Spleen (tissue), 11 donors: ENCODE measurements around the gene PDCD4. TPM values are rescaled to one million over a fixed set of nuclear protein-coding genes. Genes with fewer than 3 reads are reported as not detected.

Experiments
- DNase-seq: peaks from one replicate; pipeline ENCODE4 v3.0.0-alpha.2; 2020
- H3K27ac ChIP-seq, 8 donors: fragments of 200-600 bp; sonication (generic) in 7 of 8; 1 replicate in 4 of 8; 2 replicates in 4 of 8; pipeline versions ENCODE4 v1.5.0 to v1.8.0; 2016 to 2021; ENCODE audit warnings: inconsistent platforms in 4 of 8, mild to moderate bottlenecking in 4 of 8, moderate library complexity in 1 of 8
- H3K27me3 ChIP-seq, 7 donors: fragments of 200-600 bp; sonication (generic) in 6 of 7; replicated peaks in 1 of 7; 1 replicate in 4 of 7; 2 replicates in 3 of 7; pipeline versions ENCODE4 v1.5.0 to v1.8.0; 2016 to 2021; ENCODE audit warnings: inconsistent platforms in 3 of 7, mild to moderate bottlenecking in 1 of 7
- H3K36me3 ChIP-seq, 6 donors: fragments of 200-600 bp; sonication (generic) in 5 of 6; 1 replicate in 4 of 6; 2 replicates in 2 of 6; pipeline versions ENCODE4 v1.5.0 to v1.8.0; 2016 to 2021; ENCODE audit warnings: inconsistent platforms in 2 of 6
- H3K4me1 ChIP-seq, 6 donors: fragments of 200-600 bp; sonication (generic) in 5 of 6; 1 replicate in 3 of 6; 2 replicates in 3 of 6; pipeline versions ENCODE4 v1.5.0 to v1.8.0; 2016 to 2021; ENCODE audit warnings: inconsistent platforms in 3 of 6
- H3K4me3 ChIP-seq, 8 donors: fragments of 200-600 bp; sonication (generic) in 7 of 8; 1 replicate in 4 of 8; 2 replicates in 4 of 8; pipeline versions ENCODE4 v1.5.0 to v1.8.0; 2016 to 2021; ENCODE audit warnings: inconsistent platforms in 4 of 8, mild to moderate bottlenecking in 4 of 8, moderate library complexity in 2 of 8
- H3K9me3 ChIP-seq, 8 donors: fragments of 200-600 bp; sonication (generic) in 7 of 8; 1 replicate in 4 of 8; 2 replicates in 4 of 8; pipeline versions ENCODE4 v1.5.0 to v1.8.0; 2016 to 2021; ENCODE audit warnings: inconsistent platforms in 4 of 8
- POLR2A ChIP-seq, 3 donors: fragments of 450-650 bp; IDR thresholded peaks; one replicate each; pipeline ENCODE4 v1.5.1; 2017; ENCODE audit warnings: antibody characterized with exemption in 3 of 3, mild to moderate bottlenecking in 1 of 3
- POLR2AphosphoS5 ChIP-seq, 3 donors: sonication (generic); formaldehyde crosslinking; IDR thresholded peaks; one replicate each; pipeline ENCODE4 v1.5.1; 2017; ENCODE audit warnings: antibody characterized with exemption in 3 of 3
- WGBS, 5 donors: extraction: QIAGEN DNeasy Blood & Tissue Kit in 3 of 5; methylation state at CpG; one replicate each; pipeline versions ENCODE4 v1.1.5 to v1.1.7; 2013 to 2018; 5-methylcytosine and 5-hydroxymethylcytosine counted together
- intact Hi-C: fragments of 100-400 bp; cut with DNase I; formaldehyde crosslinking; loops from one replicate; pipeline ENCODE4 v1.15.0; 2023; ENCODE audit warnings: low total_unique reads
- polyA plus RNA-seq, 3 donors: library from polyadenylated mRNA; stranded (reverse); fragments of 200-250 nt; gene quantifications; one replicate each; pipeline ENCODE4 v1.2.1, GENCODE V29; 2013
- total RNA-seq, 7 donors: library from RNA; depleted of rRNA in 3 of 7; stranded (reverse); fragments of >200 nt in 3 of 7; fragmentation: NEBNext Ultra II Directional in 4 of 7; extraction: Animal tissue kit (Norgen Biotek cat#: 25700) in 4 of 7; gene quantifications; one replicate each; pipeline versions ENCODE4 v1.1.0 to v1.2.1, GENCODE V29; 2016 to 2021
- TF ChIP-seq, protein P1 (sequence below), 11 experiments: fragments of 200-600 bp in 7 of 11; fragments of 450-650 bp in 4 of 11; sonication (generic) in 4 of 11; IDR thresholded peaks in 8 of 11; conservative IDR thresholded peaks in 3 of 11; 1 replicate in 7 of 11; 2 replicates in 4 of 11; pipeline versions ENCODE4 v1.4.0 to v1.8.0; 2016 to 2021; ENCODE audit warnings: antibody characterized with exemption in 11 of 11, inconsistent platforms in 4 of 11, mild to moderate bottlenecking in 1 of 11
- donor health status: healthy with polysubstance abuse.
- donor health status: DM: no; HTN: no; CAD: no; lungs with moderate emphysema.
- donor health status: DM: no; HTN: no; CAD: no.
- donor health status: Bipolar disorder and iron deficiency.
- donor health status: healthy.
- donor health status: DM: no; HTN: no; CAD: no.
- donor health status: DM: yes; HTN: yes; CAD: no.

Gene PDCD4
- total and polyA plus RNA-seq, 10 donors: 121 to 204 (median 161) TPM

DNA sequence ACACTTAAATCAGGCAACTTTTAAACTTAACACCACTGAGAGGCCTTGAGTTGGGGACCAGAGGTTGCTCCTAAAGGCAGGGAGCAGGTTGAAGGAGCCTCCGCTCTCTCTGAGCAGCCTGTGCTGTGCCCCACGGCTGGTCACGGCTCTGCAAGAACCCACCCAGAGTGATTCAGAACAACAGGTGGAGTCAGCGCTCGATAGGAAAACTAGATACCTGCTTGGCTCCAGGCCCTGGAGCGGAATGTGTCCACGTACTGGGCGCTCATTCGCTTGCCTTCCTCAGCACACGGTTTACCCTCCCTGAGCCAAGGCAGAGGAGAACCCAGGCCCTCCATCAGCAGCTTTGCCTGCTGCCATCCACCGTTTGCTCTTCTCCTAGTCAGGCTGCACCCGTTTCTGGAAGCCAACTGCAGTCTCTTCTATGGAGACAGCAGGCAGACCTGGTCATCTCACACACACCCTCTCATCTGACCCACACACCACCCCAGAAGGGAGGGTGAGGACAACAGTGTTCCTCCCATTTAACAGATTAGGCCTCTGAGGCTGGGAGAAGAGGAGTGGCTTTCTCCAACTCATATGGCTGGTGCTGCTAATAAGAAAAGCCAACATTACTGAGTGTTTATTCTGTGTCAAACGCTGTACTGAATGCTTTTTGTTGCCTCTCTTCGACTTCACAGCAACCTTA, 37.6 kb upstream of the PDCD4 start:
- DNase-seq: no peak
- no peaks in the 10 kb centered on the region for H3K9me3 ChIP-seq
- H3K36me3 ChIP-seq: no peaks in the 10 kb centered on the region
- no peak overlapping the region for H3K4me3 ChIP-seq
- peaks cover 11 to 63% (median 38%) of the 10 kb centered on the region in 6 donors for H3K4me1 ChIP-seq
- TF ChIP-seq POLR2AphosphoS5 (IDR thresholded peaks at IDR 0.05) (no peak), POLR2A (IDR thresholded peaks at IDR 0.05) (no peak)
- TF ChIP-seq, protein P1, sequence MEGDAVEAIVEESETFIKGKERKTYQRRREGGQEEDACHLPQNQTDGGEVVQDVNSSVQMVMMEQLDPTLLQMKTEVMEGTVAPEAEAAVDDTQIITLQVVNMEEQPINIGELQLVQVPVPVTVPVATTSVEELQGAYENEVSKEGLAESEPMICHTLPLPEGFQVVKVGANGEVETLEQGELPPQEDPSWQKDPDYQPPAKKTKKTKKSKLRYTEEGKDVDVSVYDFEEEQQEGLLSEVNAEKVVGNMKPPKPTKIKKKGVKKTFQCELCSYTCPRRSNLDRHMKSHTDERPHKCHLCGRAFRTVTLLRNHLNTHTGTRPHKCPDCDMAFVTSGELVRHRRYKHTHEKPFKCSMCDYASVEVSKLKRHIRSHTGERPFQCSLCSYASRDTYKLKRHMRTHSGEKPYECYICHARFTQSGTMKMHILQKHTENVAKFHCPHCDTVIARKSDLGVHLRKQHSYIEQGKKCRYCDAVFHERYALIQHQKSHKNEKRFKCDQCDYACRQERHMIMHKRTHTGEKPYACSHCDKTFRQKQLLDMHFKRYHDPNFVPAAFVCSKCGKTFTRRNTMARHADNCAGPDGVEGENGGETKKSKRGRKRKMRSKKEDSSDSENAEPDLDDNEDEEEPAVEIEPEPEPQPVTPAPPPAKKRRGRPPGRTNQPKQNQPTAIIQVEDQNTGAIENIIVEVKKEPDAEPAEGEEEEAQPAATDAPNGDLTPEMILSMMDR (IDR thresholded peaks at IDR 0.05 in 8 of 11, conservative IDR thresholded peaks at IDR 0.05 in 3 of 11): no peak
- H3K27me3 ChIP-seq: no peaks in the 10 kb centered on the region
- peak overlapping the region in 3 of 8 donors; percentile 12 to 19 (median 12) for H3K27ac ChIP-seq
- intact Hi-C loops: no loop called here
- WGBS, 5 donors: 93 to 96% (median 95%) methylated on average over 14 of the region's 14 CpGs

DNA sequence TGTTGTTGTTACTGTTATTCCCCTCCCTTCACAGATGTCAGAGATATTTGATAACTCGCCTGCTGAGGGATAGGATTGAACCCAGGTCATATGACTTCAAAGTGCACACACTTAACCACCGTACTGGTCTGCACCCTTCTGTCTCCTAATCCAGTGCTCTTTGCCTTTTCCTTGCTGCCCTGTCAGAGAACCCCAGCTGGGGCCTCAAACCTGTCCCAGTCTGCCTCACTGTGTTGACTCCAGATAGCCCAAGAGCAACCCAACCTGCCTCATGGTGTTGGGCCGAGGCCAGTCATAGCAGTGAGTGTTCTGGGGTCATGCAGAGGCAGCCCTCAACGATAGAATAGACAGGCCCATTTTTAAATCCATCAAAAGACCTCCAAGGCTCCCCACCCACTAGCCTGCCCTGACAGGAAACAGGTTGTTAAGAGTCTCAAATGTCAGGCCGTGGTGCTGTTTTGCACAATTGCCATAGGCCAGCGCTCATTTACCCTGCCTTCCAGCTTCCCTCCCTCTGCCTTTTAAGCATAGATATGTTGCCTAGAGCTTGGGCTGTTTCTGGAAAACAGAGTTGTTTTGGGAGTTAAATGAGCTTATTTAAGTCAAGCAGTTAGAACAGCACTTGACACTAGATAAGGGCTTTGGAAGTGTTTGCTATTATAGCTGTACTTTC, 37.0 kb upstream of the PDCD4 start:
- peak overlapping the region in 3 of 8 donors; percentile 12 to 19 (median 12) for H3K27ac ChIP-seq
- TF ChIP-seq POLR2AphosphoS5 (IDR thresholded peaks at IDR 0.05) (peak in 1 of 3 donors; percentile 23), POLR2A (IDR thresholded peaks at IDR 0.05) (no peak)
- TF ChIP-seq, protein P1 (IDR thresholded peaks at IDR 0.05 in 8 of 11, conservative IDR thresholded peaks at IDR 0.05 in 3 of 11): no peak

DNA sequence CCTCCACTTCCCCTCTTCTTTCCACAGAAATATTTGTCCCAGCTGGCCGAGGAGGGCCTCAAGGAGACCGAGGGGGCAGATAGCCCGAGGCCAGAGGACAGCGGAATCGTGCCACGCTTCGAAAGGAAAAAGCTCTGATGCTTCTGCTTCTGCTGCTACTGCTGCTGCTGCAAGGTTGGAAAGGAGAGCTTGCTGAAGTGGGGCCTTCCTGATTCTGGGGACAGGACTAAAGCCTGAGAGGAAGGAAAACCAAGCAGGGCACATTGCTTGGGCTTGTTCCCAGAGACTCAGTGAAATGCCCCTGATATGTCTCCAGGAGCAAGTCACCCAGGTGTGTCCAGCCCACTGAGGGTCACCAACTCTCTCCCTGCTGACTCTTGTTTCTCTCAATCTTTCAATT, 35.9 kb upstream of the PDCD4 start:
- 46 to 67% (median 55%) methylated on average over 7 of the region's 7 CpGs for WGBS, 5 donors
- TF ChIP-seq, protein P1 (IDR thresholded peaks at IDR 0.05 in 8 of 11, conservative IDR thresholded peaks at IDR 0.05 in 3 of 11): no peak
- TF ChIP-seq POLR2AphosphoS5 (IDR thresholded peaks at IDR 0.05) (peak in 1 of 3 donors; percentile 31), POLR2A (IDR thresholded peaks at IDR 0.05) (no peak)
- H3K27me3 ChIP-seq: no peaks in the 10 kb centered on the region
- peaks cover 11 to 52% (median 35%) of the 10 kb centered on the region in 6 donors for H3K4me1 ChIP-seq
- H3K4me3 ChIP-seq: no peak overlapping the region
- no peak for DNase-seq
- intact Hi-C loops: no loop called here
- no peaks in the 10 kb centered on the region for H3K9me3 ChIP-seq
- peak overlapping the region in 2 of 8 donors; percentile 19 to 34 for H3K27ac ChIP-seq
- H3K36me3 ChIP-seq: no peaks in the 10 kb centered on the region

More for the DNA sequence above, 37.0 kb upstream of the PDCD4 start:
- intact Hi-C loops: no loop called here
- Histone ChIP-seq H3K9me3 (no peaks in the 10 kb centered on the region), H3K4me1 (peaks cover 11 to 56% (median 38%) of the 10 kb centered on the region in 6 donors), H3K36me3 (no peaks in the 10 kb centered on the region), H3K27me3 (no peaks in the 10 kb centered on the region), H3K4me3 (no peak overlapping the region)
- no peak for DNase-seq
- WGBS, 5 donors: 40 to 58% (median 47%) methylated on average over 6 of the region's 6 CpGs

DNA sequence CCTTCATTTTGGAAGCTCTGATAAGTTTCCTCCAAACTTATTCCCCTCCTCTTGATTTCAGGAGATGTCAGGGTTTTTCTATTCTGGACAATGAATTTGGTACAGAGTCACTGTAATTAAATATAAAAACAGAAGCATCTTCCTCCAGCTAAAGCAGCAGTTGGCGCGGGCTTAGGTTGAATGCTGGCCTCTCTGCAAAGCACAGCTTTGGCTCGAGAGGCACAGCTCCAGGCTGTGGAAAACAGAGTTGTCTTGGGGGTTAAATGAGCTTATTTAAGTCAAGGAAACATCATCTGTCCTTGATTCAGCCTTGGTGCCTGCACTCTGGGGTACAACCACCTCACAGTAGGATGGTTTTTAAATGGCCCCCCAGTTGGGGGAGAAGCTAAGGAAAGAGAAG, 35.0 kb upstream of the PDCD4 start:
- H3K4me3 ChIP-seq: no peak overlapping the region
- intact Hi-C loops: no loop called here
- no peaks in the 10 kb centered on the region for H3K36me3 ChIP-seq
- DNase-seq: no peak
- H3K27ac ChIP-seq: peak overlapping the region in 1 of 8 donors; percentile 34
- H3K4me1 ChIP-seq: peaks cover 11 to 61% (median 38%) of the 10 kb centered on the region in 6 donors
- no peaks in the 10 kb centered on the region for H3K9me3 ChIP-seq
- 93 to 100% (median 99%) methylated on average over 3 of the region's 3 CpGs for WGBS, 5 donors
- H3K27me3 ChIP-seq: no peaks in the 10 kb centered on the region
- TF ChIP-seq, protein P1 (IDR thresholded peaks at IDR 0.05 in 8 of 11, conservative IDR thresholded peaks at IDR 0.05 in 3 of 11): no peak
- no peak for TF ChIP-seq POLR2AphosphoS5 (IDR thresholded peaks at IDR 0.05)
- no peak for TF ChIP-seq POLR2A (IDR thresholded peaks at IDR 0.05)
